Ishikawa (cell line): ENCODE results near the gene IGFBP3.

ENCODE experiments used
- EP300 ChIP-seq: IDR thresholded peaks from 2 replicates; pipeline ENCODE4 v1.6.1; 2012; ENCODE audit warnings: borderline replicate concordance
- FOXM1 ChIP-seq: IDR thresholded peaks from 2 replicates; pipeline ENCODE4 v1.6.1; 2012; ENCODE audit warnings: low read depth, borderline replicate concordance
- RAD21 ChIP-seq: IDR thresholded peaks from 2 replicates; pipeline ENCODE4 v1.6.1; 2012; ENCODE audit warnings: low read depth
- TAF1 ChIP-seq: IDR thresholded peaks from 2 replicates; pipeline ENCODE4 v1.6.1; 2012; ENCODE audit warnings: low read depth, mild to moderate bottlenecking
- TCF12 ChIP-seq: IDR thresholded peaks from 2 replicates; pipeline ENCODE4 v1.6.1; 2012; ENCODE audit warnings: low read depth
- TEAD4 ChIP-seq: IDR thresholded peaks from 2 replicates; pipeline ENCODE4 v1.6.1; 2012
- YY1 ChIP-seq: IDR thresholded peaks from 2 replicates; pipeline ENCODE4 v1.6.1; 2012; ENCODE audit warnings: low read depth
- ZBTB7A ChIP-seq: IDR thresholded peaks from 2 replicates; pipeline ENCODE4 v1.6.1; 2012; ENCODE audit warnings: low read depth
- TF ChIP-seq, protein P1 (sequence below): IDR thresholded peaks from 2 replicates; pipeline ENCODE4 v1.6.1; 2012; ENCODE audit warnings: low read depth, mild to moderate bottlenecking

DNA sequence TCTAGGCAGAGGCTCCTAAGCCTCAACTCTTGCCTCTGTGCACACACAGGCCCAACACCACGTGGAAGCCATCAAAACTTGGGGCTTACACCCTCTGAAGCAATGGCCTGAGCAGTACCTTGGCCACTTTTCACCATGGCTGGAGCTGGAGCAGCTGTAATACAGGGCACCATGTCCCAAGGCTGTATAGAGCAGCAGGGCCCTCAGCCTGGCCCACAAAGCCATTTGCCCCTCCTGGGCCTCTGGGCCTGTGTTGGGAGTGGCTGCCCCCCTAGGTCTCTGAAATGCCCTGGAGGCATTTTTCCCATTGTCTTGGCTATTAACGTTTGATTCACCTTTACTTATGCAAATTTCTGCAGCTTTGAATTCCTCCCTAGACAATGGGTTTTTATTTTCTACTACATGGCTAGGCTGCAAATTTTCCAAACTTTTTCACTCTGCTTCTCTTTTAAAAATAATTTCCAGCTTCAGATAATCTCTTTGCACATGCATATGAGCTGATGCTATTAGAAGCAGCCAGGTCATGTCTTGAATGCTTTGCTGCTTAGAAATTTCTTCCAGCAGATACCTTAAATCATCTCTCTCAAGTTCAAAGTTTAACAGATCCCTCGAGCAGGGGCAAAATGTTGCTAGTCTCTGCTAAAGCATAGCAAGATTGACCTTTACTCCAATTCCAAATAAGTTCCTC is 42.5 kb downstream of the IGFBP3 start:
- TF ChIP-seq TAF1 (no peak), TCF12 (no peak), YY1 (no peak), ZBTB7A (no peak), EP300 (no peak), TEAD4 (no peak), RAD21 (no peak), FOXM1 (no peak)
- TF ChIP-seq, protein P1, sequence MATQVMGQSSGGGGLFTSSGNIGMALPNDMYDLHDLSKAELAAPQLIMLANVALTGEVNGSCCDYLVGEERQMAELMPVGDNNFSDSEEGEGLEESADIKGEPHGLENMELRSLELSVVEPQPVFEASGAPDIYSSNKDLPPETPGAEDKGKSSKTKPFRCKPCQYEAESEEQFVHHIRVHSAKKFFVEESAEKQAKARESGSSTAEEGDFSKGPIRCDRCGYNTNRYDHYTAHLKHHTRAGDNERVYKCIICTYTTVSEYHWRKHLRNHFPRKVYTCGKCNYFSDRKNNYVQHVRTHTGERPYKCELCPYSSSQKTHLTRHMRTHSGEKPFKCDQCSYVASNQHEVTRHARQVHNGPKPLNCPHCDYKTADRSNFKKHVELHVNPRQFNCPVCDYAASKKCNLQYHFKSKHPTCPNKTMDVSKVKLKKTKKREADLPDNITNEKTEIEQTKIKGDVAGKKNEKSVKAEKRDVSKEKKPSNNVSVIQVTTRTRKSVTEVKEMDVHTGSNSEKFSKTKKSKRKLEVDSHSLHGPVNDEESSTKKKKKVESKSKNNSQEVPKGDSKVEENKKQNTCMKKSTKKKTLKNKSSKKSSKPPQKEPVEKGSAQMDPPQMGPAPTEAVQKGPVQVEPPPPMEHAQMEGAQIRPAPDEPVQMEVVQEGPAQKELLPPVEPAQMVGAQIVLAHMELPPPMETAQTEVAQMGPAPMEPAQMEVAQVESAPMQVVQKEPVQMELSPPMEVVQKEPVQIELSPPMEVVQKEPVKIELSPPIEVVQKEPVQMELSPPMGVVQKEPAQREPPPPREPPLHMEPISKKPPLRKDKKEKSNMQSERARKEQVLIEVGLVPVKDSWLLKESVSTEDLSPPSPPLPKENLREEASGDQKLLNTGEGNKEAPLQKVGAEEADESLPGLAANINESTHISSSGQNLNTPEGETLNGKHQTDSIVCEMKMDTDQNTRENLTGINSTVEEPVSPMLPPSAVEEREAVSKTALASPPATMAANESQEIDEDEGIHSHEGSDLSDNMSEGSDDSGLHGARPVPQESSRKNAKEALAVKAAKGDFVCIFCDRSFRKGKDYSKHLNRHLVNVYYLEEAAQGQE: no peak
